ENCODE data around the gene LMNB1.

- TF ChIP-seq, protein P1, sequence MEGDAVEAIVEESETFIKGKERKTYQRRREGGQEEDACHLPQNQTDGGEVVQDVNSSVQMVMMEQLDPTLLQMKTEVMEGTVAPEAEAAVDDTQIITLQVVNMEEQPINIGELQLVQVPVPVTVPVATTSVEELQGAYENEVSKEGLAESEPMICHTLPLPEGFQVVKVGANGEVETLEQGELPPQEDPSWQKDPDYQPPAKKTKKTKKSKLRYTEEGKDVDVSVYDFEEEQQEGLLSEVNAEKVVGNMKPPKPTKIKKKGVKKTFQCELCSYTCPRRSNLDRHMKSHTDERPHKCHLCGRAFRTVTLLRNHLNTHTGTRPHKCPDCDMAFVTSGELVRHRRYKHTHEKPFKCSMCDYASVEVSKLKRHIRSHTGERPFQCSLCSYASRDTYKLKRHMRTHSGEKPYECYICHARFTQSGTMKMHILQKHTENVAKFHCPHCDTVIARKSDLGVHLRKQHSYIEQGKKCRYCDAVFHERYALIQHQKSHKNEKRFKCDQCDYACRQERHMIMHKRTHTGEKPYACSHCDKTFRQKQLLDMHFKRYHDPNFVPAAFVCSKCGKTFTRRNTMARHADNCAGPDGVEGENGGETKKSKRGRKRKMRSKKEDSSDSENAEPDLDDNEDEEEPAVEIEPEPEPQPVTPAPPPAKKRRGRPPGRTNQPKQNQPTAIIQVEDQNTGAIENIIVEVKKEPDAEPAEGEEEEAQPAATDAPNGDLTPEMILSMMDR (IDR thresholded peaks at IDR 0.05; ENCODE audit: borderline replicate concordance, extremely low read depth, low read length, poor library complexity, severe bottlenecking): no peak
- TF ChIP-seq EZH2 (IDR thresholded peaks at IDR 0.05; ENCODE audit: borderline replicate concordance, low read depth, low read length, severe bottlenecking): no peak
Observed at GRCh38 chr5:126831156-126831555, 54.2 kb downstream of the LMNB1 start.
